SK-N-SH treated with all-trans-retinoic acid at 6 μM for 48 hours (cell line): Measurements from ENCODE around the gene BIN1.

Source experiments
- ESRRG ChIP-seq: fragments of 250-450 bp; sonication (Bioruptor Pico); IDR thresholded peaks from 2 replicates; pipeline ENCODE4 v1.6.1; 2021; ENCODE audit warnings: mild to moderate bottlenecking
- ISL1 ChIP-seq: fragments of 250-450 bp; sonication (Bioruptor Pico); IDR thresholded peaks from 2 replicates; pipeline ENCODE4 v2.1.2; 2022; ENCODE audit warnings: mild to moderate bottlenecking, moderate library complexity
- RARB ChIP-seq: fragments of 250-450 bp; sonication (Bioruptor Pico); IDR thresholded peaks from 2 replicates; pipeline ENCODE4 v1.8.0; 2021; ENCODE audit warnings: mild to moderate bottlenecking, moderate library complexity
- SNAI2 ChIP-seq: fragments of 250-450 bp; sonication (Bioruptor Pico); IDR thresholded peaks from 2 replicates; pipeline ENCODE4 v1.5.0; 2020; ENCODE audit warnings: mild to moderate bottlenecking, moderate library complexity
- ZFP3 ChIP-seq: fragments of 250-450 bp; sonication (Bioruptor Pico); IDR thresholded peaks from 2 replicates; pipeline ENCODE4 v1.5.0; 2020; ENCODE audit warnings: mild to moderate bottlenecking, moderate library complexity
- TF ChIP-seq, protein P1 (sequence below): fragments of 250-450 bp; sonication (Bioruptor Pico); IDR thresholded peaks from 2 replicates; pipeline ENCODE4 v1.5.1; 2020; ENCODE audit warnings: low read depth, mild to moderate bottlenecking, moderate library complexity

DNA sequence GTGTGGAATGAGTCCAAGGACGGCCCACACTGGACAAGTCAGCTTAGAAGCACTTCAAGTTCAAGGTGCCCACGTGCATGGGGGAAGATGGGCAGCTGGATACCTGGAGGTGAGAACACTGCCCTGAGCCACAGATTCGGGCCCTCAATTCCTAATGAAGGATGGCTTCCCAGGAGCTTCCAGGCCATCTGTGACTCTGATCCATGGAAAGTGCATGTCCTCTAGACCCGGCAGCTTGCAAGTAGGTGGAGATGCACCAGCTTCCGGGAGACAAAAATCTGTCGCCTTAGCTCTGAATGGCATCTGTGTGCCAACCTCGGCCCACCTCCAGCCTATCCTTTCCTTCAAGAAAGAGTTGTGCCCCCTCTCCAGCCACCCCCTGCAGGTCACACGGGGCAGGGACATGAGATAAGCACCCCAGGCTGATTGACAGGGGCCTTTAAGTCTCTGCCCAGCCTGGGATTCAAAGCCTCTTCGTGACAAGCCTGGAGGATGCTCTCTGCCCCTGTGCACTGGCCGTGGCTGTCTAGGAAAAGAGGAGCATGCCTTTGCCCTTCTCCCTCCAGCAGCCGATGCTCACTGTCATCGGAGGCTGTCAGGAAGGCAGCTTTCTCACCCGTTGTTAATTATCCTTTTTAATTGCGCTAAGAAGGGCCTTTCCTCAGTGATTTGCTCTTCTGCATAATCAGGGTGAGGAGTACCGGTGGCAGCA, 65.5 kb downstream of the BIN1 start:
- TF ChIP-seq ZFP3 (CRISPR knock-in tag) (no peak), ISL1 (no peak), ESRRG (CRISPR knock-in tag) (no peak), RARB (CRISPR knock-in tag) (no peak), SNAI2 (no peak)
- TF ChIP-seq, protein P1, sequence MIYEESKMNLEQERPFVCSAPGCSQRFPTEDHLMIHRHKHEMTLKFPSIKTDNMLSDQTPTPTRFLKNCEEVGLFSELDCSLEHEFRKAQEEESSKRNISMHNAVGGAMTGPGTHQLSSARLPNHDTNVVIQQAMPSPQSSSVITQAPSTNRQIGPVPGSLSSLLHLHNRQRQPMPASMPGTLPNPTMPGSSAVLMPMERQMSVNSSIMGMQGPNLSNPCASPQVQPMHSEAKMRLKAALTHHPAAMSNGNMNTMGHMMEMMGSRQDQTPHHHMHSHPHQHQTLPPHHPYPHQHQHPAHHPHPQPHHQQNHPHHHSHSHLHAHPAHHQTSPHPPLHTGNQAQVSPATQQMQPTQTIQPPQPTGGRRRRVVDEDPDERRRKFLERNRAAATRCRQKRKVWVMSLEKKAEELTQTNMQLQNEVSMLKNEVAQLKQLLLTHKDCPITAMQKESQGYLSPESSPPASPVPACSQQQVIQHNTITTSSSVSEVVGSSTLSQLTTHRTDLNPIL (CRISPR knock-in tag): no peak
